HG03558 (cell line): ENCODE measurements around the gene PEBP1.

Experiments
- ATAC-seq: cut with Tn5 transposase; IDR thresholded peaks from one replicate; pipeline ENCODE4 v1.9.1; 2021; ENCODE audit warnings: moderate number of reproducible peaks; ENCODE audit not compliant: unreplicated experiment; ENCODE audit errors: extremely low read depth

The PEBP1 gene

DNA sequence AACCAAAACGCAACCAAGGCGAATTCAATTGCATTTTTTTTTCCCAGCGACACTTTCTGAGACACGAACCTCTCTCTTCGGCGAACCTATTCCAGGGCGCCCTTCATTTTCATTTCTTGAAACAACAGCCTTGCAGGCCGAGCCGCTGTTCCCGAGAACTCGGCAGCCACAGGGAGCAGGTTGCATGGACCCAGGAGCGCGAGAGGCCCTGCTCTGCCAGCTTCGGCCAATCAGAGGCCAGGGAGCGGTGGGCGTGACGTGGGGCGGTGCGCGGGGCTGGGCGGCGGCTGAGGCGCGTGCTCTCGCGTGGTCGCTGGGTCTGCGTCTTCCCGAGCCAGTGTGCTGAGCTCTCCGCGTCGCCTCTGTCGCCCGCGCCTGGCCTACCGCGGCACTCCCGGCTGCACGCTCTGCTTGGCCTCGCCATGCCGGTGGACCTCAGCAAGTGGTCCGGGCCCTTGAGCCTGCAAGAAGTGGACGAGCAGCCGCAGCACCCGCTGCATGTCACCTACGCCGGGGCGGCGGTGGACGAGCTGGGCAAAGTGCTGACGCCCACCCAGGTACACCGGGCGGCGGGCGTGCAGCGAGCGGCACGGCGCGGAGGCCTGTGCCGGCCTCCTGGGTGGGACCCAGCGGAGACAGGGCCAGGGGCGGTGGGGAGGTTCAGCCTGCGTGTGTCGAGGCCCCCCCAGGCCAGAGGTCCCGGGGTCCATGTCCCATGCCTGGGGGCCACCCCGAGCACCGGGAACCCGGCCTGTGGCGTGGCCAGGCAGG is at the start of gene PEBP1:
Gene PEBP1 (plus strand): TSS at position 337 of the 771 bp plus-strand sequence. CDS start 86 bp downstream, at position 423.
- peak; percentile 70 for ATAC-seq

DNA sequence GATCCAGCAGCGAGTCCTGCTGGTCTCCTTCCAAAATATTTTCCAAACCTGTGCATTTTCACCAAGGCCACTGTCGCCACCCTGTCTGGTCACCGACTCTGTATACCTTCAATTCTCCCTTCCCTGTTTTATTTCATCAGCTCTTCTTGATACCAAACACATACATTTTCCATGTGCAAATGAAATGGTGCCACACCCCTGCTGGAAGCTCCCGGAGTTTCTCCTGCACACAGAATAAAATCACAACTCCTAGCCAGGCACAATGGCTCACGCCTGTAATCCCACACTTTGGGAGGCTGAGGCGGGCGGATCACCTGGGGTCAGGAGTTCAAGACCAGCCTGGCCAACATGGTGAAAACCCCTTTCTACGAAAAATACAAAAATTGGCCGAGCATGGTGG is 46.1 kb upstream of the PEBP1 start:
- ATAC-seq = no peak

GRCh38 chr12:118094039-118094438 is 41.9 kb upstream of the PEBP1 start:
- no peak for ATAC-seq

GRCh38 chr12:118098401-118098800 is 37.5 kb upstream of the PEBP1 start:
- ATAC-seq = no peak

DNA sequence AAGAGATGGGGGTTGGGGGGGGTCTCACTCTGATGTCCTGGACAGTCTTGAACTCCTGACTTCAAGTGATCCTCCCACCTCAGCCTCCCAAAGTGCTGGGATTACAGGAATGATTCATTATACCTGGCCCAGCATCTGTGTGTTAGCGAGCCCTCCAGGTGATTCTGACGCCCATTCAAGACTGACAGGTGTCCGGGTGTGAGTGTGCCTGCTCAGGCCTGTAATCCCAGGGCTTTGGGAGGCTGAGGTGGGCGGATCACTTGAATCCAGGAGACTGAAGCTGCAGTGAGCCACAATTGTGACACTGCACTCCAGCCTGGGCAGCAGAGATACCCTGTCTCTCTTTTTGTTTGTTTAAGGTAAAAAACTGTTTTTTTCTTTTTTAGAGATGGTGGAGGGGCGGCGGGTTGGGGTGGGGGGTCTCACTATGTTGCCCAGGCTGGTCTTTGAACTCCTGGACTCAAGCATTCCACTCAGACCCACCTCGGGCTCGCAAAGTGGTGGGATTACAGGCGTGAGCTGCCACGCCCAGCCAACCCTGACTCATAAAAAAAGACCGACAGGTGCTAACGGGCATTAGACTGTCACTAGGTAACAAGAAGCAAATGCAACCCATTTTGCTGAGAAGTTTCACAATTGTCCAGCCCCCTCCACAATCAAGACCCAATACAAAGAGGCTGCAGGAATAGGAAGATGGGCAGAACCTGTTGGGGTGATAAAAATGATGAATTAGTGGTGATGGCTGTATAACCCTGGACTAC is 36.8 kb upstream of the PEBP1 start:
- ATAC-seq = no peak

- ATAC-seq = no peak
Observed at GRCh38 chr12:118101051-118101450, 34.9 kb upstream of the PEBP1 start.

DNA sequence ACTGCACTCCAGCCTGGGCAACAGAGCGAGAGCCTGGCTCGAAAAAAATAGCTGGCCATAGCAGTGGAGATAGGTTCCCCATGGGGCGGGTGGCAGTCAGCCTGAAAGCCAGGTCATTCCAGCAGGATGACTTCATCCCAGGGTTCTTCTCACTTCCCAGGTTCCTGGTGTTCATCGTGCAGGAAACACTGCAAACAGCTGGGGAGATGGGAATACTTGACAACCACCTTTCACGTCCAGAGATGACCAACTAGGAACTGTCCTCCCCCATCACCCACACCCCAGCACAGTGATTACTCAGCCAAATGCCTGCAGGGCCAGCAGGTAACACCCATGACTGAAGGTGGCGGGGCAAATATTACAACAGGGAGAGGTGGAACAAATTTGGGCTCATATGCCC is 33.9 kb upstream of the PEBP1 start:
- ATAC-seq = no peak

- ATAC-seq = no peak
Observed at GRCh38 chr12:118102609-118103008, 33.3 kb upstream of the PEBP1 start.

DNA sequence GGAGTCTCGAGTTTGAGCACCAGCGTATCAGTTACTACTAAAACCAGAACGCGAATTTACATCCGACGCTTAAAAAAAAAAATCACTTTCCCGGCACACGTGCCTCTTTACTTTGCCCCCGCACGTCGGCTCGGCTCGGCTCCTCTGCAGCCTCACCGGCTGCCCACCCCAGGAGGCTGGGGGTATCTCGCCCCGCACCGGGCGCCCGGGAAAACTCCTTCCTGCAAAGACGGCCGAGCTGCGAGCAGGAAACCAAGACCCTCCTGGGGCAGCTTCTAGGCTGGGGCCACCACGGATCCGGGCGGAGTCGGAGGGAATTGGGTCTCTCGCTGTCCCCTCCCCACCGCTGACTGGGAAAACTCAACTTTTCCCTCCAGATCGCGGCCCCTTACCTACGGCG is 32.7 kb upstream of the PEBP1 start:
- ATAC-seq = no peak

GRCh38 chr12:118103601-118104382 is 32.1 kb upstream of the PEBP1 start, which contains the start of gene VSIG10:
VSIG10 (minus strand) TSS chr12:118104011; CDS start chr12:118103671, 340 bp downstream.
- no peak for ATAC-seq

GRCh38 chr12:118107011-118107410 is 28.9 kb upstream of the PEBP1 start:
- no peak for ATAC-seq

GRCh38 chr12:118107694-118108093 is 28.2 kb upstream of the PEBP1 start:
- ATAC-seq = no peak

- no peak for ATAC-seq
Observed at GRCh38 chr12:118109088-118109487, 26.8 kb upstream of the PEBP1 start.

DNA sequence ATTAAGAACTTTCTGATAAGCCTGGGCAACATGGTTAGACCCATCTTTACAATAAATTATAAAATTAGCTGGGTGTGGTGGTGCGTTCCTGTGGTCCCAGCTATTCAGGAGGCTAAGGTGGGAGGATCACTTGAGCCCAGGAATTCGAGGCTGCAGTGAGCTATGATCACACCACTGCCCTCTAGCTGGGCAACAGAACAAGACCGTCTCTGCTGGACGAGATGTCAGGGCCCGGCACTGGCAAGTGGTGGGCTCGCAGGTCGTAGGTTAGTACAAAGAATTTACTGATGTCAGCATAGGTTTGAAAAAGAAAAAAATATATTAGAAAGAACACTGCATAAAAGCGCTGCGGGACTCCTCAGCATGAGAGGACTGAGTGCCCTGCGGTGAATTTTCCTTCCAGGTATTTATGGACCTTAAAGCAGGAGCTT is 16.5 kb upstream of the PEBP1 start:
- ATAC-seq = no peak

DNA sequence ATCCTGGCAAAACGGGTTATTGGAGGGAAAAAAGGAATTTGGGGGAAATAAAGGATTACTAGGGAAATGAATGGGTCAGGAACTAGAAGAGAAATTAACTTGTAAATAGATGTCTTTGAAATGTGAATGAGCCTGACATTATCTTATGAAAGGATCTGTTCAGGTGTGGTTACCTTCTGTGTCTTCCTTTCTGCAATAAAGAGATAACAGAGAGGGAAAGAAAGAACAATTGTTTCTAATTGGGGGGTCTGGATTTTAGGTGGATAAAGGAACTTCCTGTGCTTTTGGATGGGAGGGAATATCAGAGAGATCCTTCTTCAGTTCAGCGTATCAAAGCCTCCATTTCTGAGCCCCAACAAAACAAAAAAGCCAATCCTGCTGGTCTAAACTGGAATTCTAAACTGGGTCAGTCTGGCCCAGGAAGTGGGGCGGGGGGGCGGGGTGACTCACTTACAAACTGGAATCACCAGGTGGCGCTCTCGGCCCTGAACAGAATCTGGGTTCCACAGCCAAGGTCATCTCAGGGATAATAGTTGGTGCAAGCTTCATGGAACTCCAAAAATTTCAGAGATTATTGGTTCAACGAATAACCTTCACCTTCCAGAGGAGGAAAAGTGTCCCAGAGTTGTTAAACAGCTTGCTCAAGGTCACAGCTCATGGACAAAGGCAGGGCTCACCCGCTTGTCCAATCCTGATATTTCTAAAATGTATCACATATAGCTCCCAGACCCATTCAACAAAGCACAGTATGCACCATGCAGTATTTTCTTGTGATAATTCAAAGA is 15.2 kb upstream of the PEBP1 start:
- no peak for ATAC-seq

DNA sequence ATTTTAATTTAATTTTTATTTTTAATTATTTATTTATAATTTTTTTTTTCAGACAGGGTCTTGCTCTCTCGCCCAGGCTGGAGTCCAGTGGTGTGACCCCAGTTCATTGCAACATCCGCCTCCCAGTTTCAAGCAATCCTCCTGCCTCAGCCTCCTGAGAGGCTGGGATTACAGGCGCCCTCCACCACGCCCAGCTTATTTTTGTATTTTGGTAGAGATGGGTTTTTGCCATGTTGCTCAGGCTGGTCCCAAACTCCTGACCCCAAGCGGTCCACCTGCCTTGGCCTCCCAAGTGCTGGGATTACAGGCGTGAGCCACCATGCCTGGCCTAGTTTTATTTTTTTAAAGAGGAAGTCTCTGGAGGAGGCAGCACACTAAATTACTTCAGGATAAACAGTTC is 13.7 kb upstream of the PEBP1 start:
- no peak for ATAC-seq

DNA sequence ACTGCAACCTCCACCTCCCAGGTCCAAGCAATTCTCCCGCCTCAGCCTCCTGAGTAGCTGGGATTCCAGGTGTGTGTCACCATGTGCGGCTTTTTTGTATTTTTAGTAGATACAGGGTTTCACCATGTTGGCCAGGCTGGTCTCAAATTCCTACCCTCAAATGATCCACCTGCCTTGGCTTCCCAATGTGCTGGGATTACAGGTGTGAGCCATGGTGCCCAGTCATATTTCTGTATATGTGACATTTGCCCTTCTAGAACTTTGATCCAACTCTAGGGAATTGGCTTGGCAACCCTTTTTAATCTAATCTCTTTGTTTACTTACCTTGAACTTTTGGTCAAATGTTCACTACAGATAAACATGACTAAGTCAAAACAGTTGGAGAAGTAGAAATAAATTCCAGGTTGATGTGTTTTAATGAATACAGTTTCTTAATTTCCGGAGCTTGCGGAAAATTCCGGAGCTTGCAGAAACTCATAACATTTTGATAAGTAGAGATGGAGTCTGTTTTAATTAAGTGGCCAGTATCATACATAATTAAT is 11.5 kb upstream of the PEBP1 start:
- no peak for ATAC-seq

- ATAC-seq = no peak
Observed at GRCh38 chr12:118125743-118126118, 10.2 kb upstream of the PEBP1 start.

GRCh38 chr12:118126119-118126757 is 9.7 kb upstream of the PEBP1 start:
- no peak for ATAC-seq
